Activated T-cell treated with anti-CD3 and anti-CD28 coated beads for 4 hours (primary cell): ENCODE measurements around the gene CALHM3.

ENCODE experiments used
- DNase-seq: peaks from one replicate; pipeline ENCODE4 v3.0.0-alpha.2; 2020

Gene CALHM3

DNA sequence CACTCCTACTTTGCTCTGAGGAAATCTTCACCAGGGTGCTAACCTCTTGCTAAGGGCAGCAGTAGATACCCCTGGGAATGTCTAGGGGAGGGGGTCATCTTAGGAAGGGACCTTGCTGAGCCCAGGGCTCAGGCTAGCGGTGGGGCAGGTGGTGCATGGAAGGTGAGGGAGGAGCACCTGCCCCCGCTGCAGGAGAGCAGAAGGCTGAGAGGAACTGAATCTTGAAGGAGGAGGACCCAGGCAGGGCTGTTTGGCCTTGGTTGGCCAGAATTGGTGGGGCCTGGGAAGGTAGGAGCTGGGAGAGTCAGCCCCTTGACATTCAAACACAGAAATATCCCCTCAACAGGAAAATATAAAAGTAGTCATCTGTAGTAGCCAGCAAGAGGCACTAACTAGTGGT is 7.0 kb downstream of the CALHM3 start:
- DNase-seq, result no peak

DNA sequence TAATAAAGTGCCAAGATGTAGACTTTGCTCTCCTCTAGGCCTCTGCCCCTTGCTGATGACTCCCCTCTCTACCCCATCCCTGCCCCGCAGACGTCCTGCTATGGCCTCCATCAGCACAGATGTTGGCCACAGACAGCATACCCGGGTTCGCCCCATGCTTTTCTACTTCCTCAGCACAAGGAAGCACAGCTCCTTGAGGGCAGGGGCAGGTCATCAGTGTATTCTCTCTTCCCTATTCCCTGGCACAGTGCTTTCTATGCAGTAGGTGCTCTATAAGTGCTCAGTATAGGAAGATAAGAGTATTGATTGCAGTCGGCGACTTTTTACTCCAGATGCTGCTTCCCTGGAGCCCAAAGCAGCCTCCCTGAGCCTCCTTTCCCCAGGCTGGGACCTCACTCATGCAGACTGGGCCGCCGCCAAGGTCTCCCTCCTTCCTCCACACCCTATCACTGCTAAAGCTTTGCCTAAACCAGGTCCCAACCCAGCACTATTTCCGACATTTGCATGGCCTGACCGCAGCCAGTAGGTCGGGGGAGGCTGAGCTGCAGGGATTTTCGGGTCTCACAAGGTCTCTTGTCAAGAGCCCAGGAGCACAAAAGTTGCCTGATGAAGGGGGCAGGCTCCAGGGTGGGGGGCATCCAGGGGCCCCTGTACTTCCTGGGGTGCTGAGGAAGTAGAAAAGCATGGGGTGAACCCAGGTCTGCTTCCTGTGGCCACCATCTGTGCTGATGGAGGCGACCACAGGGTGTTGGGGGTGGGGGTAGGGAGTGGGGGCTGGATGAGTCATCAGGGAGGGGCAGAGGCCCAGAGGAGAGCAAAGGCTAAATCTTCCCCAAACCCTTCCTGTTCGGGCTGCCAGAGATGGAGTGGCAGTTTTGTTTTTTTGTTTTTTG is 8.0 kb downstream of the CALHM3 start:
- peak; percentile 49 for DNase-seq

DNA sequence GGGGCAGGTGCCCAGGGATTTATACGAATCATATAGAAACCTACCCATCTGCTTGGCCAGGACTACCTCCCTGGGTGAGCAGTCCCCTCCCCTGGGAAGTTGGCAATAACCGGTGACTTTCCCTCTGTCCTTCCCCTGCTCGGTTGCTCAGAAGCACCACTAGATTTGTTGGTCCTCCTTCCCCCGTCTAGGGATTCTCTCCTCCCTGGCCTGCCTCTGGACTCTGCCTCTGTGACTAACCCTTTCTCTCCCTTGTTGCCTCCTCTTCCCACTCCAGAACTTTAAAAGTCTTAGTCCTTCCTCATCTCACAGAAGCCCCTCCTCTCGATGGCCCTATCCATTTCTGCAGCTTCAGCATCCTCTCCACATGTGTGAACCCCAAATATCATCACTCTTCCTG is 9.8 kb downstream of the CALHM3 start:
- DNase-seq, result no peak

DNA sequence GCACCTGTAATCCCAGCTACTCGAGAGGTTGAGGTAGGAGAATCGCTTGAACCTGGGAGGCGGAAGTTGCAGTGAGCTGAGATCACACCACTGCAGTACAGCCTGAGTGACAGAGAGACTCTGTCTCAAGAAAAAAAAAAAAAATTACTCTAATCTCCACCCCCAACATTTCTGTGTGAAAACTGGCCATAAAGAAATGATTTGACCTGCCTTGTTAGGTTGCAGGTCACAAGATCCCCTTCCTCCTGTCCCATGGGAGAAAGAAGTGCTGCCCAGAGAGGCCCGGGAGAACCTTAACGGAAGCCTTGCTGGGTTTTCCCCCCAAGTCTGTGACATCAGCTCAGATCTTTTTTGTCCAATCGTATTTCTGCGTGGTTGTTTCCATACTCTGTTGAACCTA is 11.6 kb downstream of the CALHM3 start:
- DNase-seq, result no peak

DNA sequence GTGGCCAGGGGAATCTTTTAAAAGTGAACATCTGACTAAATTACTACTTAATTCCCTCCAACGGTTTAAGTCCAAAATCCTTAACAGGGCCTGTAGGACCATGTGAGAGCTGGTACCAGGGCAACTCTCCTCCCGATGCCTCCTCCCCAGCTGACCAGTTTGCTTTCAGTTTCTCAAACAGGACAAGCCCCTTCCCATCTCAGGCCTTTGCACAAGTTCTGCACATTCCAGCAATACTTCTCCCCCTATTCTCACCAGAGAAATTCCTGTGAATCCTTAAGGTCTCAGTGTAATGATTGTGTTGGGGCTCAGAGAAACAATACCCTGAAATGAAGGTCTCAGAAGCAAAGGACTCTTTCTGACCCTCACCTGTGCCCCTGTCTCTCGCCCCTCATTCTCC is 12.3 kb downstream of the CALHM3 start:
- DNase-seq, result no peak

DNA sequence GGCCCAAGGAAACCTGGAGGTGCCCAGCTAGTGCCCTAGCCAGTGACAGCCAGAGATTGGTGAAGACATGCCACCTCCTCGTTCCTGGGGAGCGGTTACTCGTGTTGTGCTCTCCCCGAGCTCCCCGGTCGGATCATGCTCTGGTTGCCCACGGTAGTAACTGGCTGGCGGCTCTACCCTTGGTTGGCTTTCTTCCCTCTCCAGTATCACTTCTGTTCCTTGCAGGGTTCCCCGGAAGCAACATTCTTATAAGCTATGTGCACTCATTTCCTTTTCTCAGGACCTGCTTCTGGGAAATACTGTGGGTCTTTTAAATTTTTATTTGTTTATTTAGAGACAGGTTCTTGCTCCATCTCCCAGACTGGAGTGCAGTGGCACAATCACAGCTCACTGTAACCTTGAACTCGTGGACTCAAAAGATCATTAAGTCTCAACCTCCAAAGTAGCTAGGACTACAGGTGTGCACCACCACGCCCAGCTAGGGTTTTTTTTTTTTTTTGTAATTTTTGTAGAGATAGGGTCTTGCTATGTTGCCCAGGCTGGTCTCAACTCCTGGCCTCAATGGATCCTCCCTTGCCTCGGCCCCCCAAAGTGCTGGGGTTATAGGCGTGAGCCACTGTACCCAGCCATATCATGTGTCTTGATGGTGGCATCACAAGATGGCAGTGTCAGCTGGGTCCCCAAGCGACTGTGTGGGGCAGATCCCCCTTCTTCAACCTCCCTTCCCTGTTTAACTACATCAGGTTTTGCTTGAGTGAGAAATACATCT is 13.4 kb downstream of the CALHM3 start:
- DNase-seq, result no peak

DNA sequence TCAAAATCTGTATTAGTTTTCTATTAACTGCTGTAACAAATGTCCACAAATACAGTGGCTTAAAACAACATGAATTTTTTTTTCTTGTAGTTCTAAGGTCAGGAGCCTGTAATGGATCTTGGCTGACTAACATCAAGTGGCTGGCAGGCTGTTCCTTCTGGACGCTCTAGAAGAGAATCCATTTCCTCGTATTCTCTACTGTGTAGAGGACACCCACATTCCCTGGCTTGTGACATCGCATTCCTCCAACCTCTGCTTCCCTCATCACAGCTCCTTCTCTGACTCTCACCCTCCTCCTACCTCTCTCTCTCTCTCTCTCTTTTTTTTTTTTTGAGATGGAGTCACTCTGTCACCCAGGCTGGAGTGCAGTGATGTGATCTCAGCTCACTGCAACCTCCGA is 15.5 kb downstream of the CALHM3 start:
- DNase-seq, result no peak

DNA sequence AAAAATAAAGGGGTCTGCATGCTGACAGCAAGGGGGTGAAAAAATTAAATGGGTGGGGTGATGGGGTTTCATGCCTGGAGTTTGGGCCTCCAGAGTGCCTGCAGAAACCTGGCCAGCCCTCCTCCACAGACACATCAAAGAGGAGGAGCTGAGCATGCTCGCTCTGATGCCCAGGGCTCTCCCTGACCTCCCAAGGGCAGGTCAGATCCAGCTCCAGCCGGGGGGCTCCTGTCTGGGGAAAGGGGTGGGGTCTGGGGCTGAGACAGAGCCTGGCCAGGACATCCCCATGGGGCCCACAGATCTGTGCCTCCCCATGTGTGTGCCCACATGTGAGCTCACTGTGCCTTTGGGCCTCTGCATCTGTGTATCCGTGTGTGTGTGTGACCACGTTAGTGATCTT is 19.4 kb downstream of the CALHM3 start:
- no peak for DNase-seq

DNA sequence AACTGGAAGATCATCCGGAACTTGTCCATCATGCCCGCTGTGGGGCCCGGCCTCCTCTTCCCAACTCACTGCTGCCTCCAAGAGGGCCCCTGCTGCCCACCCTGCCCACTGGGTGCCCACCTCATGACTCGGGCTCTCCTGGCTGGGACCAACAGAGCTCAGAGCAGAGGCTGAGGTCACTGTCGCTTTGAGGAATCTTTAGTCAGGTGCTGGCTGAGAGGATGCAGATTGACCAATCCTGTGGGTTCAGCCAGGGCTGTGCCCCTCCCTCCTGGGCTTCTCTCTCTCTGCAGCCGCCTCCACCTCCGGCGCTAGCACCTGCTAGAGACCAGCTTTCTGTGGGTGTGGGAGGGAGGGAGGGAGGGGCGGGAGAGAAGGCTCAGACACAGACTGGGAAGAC is 20.3 kb downstream of the CALHM3 start, which contains the start of gene CALHM1:
CALHM1 (minus strand) TSS at position 181 of the 400 bp plus-strand sequence; CDS start at position 32, 149 bp downstream.
- no peak for DNase-seq

DNA sequence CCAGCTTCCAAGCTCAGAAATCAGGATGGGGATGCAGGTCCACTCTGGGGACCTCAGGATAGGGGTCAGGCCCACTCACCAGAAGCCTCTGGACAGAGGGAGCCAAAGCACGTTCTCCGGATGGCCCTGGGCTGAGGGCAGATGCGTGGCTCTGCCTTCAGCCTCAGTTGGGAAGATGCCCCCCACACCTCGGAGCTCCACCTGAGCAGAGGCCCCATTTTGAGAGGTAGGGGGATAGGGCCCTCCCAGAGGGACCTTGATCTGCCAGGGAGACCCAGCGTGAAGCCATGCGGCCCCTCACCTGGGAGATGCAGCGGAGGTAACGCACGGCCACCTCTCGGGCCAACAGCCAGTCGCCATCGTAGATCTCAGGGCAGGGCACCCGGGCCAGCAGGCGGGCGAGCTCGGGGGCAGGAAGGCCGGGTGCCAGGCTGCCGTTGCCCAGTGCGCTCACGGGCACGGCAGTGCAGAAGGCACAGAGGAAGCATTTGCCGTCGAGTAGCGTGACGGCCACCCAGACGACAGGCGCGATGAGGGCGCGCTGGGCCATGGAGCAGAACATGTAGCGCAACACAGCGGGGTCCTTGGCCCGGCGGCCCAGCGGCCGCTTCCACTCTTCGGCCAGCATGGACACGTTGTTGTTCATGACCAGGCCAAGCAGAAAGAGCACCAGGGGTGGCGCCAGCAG is 21.0 kb downstream of the CALHM3 start:
- DNase-seq, result no peak

DNA sequence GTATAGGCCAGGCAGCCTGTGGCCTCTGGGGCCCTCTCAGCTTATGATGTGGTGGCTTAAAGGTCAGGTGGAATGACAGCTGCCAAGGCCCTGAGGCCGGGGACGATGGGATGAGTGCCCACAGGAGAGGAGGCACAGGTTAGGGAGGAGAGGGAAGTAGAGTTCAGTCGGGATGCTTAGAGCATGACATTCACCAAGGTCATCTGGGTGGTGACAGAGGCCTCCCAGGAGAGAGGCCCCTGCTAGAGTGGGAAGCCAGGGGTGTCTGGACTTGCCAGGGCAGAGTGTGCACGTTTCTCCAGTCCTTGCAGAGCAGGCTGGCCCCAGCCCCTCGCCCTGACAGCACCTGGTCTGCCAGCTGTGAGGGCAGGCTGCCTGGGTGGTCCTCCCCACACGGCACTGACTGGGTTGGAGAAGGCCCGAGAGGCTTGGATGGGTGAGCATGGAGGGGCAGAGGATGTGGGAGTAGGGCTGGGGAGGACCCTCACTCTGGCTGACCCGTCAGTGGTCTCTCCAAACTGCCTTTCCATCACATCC is 21.8 kb downstream of the CALHM3 start:
- no peak for DNase-seq

DNA sequence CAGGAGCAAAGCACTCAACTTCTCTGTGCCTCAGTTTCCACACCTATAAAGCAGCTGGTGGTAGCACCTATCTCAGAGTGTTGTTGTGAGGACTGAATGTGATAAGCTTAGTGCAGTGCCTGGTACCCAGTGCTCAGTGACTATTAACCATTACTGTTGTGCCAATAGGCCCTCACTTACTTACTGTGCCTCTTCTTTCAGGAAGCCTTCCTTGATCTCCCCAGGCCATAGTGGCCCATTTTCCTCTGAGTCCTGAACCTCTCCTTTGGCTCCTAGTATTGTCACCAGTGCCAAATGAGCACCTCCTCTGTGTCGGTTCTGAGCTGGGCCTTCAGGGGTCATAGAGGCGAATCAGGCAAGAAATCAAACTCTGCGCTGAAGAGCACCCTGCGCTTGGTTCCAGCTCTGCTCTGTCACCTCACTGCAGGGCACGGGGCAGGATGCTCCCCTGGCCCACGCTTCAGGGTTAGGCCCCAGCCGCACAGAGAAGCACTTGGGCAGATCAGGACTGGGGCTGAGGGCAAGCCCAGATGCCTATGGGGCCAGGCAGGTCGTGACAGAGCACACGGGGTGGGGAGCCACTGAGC is 22.9 kb downstream of the CALHM3 start:
- no peak for DNase-seq

DNA sequence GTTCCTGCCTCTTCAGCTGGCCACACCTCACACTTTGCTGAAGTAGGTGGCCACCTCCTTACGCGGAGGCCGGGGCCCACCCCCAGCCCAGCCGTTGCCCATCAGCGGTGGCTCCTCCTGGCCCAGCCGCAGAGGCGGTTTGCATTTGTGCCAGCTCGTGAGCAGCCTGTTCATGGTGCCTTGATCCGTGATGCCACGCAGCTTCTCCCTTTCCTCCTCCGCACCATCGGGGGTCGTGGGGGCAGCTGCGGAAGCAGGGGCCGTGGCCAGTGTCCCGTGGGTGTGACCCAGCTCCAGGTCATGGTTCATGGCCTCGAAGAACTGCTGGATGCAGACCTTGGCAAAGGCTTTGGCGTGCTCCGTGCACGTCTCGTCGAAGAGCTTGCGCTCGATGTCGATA is 23.8 kb downstream of the CALHM3 start:
- DNase-seq, result no peak

DNA sequence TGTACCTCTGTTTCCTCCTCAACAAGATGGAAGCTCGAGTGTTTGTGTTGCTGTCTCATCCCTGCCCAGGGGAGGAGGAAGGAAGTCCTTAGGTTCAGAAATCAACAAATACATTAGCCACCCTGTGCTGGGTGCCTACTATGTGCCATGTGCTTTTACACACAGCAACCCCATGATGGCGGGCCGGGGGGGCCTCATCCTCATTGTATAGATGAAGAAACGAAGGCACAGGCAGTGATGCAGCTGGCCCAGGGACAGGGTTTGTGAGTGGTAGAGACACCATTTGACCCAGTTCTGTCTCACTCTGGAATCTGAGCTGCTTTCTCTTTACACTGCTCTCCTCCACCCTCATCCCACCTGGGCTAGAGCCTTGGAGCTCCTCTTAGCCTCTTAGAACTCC is 25.0 kb downstream of the CALHM3 start:
- DNase-seq, result no peak

DNA sequence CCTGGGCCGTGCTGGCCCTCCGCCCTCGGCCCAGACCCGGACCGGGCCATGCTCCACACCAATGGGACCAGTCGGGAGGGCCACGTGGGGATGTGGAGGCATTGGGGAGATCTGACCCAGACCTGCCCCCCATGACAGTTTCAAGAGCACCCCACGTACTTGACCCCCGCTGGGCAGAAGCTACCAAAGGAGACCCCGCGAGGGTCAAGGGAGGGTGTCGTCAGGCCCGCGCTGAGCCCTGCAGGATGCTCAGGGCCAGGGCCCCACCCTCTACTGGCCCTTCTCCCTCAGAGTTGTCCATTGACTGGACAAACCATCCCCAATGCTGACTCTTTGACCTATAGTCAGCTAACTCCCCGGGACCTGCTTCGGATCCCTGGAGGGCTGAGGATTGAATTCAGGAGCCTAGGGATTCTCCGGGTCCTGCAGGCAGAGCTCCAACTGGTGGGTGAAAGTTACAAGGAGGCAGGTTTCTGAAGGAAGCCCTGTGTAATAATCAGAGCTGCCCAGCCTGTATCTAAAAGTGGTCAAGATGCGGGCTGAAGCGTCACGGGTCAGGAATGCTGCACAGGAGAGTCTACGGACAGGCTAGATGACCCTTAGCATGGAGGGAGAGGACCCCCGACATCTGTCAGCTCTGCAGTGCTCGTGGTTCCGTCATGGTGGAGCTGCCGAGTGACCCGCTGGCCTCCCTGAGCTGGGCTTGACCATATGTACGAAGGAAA is 26.4 kb downstream of the CALHM3 start:
- DNase-seq, result no peak

DNA sequence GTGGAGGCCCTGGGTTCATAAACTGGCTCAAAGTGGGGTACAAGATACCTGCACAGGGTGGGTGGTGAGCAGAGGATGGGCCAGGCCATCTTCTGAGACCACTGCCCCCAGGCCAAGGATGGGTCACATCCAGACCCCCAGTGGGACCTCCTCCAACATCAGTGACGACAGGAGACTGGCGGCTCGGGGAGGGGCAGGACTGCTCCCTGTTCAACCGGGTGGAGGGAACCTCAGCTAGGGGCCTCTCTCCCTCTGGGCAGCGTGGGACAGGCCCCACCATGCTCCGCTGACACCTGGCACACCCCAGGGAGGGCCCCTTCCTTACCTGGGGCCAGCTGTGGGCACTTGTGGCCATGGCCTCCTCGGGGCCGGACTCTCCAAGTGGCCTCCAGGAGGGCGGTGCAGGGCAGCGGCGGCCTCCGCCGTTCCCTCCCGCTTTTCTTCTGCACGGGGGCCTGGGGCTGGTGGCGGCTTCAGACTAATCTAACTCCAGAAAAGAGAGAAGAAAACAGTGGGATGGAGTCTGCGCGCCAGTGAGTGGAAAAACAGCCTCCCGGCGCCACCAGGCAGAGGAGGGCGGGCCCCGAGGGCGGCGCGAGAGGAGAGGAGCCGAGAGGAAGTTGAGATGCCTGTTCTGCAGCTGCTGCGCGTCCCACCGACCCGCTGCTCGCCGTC is 27.1 kb downstream of the CALHM3 start, which contains the start of gene CALHM2:
CALHM2 (minus strand) TSS at position 540 of the 675 bp plus-strand sequence. CDS start 2,429 bp downstream, outside the sequence.
- peak; percentile 48 for DNase-seq

DNA sequence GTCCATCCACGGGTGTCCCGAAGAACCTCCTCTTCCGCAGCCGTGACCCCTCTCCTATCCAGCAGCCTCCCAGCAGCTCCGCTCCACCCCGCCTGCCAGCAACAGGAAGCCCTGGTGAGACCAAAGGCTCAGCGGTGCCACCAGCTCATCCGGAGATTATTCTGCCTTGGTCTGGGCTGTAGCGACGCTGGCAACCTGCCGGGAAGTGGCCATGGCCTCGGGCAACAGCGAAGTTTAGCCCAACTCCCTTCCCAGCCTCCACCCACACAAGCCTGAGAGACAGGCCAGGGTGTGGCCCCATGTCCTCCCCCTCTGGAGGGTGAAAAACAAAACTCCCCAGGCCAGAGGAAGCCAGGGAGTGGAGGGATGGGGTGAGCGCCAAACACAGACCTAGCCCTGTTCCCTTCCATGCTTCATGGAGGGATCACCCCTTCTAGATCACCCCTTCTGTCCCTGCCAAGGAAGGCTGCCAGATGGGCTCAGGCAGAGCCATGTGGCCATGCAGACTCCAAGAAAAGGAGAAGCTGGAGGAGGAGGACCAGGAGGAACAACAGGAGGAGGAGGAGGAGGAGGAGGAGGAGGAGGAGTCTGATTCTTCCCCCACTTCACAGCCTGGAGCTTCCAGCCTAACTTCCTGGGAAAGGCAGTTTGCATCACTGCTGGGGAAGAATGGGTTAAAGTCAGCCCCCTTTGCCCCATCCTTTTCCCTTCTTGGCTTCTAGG is 27.8 kb downstream of the CALHM3 start:
- DNase-seq, result no peak

DNA sequence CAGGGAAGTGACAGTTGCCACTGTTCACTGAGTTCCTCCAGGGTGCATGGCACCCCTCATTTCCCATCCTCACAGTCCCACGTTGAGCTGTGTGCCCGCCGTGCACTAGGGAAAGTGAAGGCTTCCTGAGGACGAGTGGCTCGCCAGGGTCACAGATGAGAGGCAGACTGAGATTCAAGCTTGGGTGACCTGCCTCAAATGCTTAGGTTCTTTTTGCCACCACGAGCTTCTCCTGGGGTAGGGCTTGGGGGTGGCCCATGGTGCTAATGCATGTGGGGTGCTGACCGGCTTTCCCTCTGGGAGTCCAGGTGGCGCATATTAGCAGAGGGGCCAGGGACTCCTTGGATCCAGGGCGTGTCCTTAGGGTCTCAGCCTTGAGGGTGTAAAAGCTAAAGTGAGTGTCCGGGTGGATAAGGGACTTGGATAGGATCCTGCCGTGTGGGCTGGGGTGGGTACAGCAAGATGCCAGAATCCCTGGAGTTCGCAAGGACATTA is 28.8 kb downstream of the CALHM3 start:
- no peak for DNase-seq

DNA sequence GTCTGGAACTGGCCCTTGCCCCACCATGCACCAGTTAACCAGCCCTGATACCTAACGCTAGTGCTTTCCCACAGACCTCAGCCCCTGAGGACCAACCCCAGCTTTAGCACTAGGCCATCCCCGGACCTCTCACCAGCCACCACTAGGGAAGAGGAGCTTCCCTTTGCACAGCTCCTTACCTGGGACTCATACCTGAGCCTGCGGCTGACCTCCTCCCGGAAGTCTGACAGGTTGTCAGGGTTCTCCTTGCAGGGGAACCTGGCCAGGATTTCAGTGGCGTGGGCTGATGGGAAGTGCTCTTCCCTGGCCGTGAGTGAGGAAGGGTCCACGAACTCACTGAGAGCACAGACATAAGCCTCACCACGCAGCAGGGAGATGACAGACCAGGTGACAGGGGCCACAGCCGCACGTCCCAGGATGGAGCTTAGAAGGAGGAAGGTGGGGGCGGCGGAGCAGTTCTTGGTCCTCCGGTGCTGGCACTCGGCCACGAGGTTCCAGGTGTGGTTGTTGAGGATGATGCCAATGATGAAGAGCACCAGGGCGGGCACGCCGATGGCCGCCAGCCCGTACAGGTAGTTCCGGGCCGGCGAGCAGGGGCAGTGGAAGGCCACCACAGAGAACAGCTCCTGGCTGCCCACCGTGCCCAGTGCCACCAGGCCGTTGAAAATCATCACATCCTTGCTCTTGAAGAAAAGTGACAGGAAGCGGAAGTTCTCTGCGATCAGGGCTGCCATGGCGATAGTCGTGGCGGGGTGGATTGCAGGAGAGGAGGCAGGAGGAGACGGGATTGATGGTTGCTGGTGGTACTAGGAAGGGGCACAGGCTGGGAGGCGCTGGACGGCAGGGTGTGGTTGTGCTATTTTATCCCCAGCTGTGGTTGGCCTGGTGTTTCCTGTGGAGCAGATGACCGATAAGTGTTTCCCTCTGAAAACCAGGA is 29.6 kb downstream of the CALHM3 start:
- DNase-seq, result no peak
